Smooth muscle cell (in vitro differentiated cells): Measurements from ENCODE around the gene PRG2. TPM values are rescaled to one million over a fixed set of nuclear protein-coding genes. Genes with fewer than 3 reads are reported as not detected.

Experiments used
- DNase-seq: peaks from one replicate; lab custom pipeline; 2025; ENCODE audit not compliant: unreplicated experiment; lab: John Stamatoyannopoulos, UW
- H2AFZ ChIP-seq: fragments of 200-600 bp; sonication (generic); 2 replicates; pipeline ENCODE4 v1.6.0; 2016; ENCODE audit warnings: antibody characterized with exemption, low read depth, mild to moderate bottlenecking
- H3F3A ChIP-seq: fragments of 200-600 bp; sonication (generic); 2 replicates; pipeline ENCODE4 v1.6.0; 2017; ENCODE audit warnings: antibody characterized with exemption, low read depth
- H3K27ac ChIP-seq: fragments of 200-600 bp; sonication (generic); 2 replicates; pipeline ENCODE4 v1.5.1; 2016; ENCODE audit warnings: low read depth, mild to moderate bottlenecking
- H3K27me3 ChIP-seq: fragments of 200-600 bp; sonication (generic); 2 replicates; pipeline ENCODE4 v1.6.1; 2016; ENCODE audit warnings: low read depth, mild to moderate bottlenecking
- H3K36me3 ChIP-seq: fragments of 200-600 bp; sonication (generic); 2 replicates; pipeline ENCODE4 v1.5.1; 2016; ENCODE audit warnings: low read depth
- H3K4me1 ChIP-seq: fragments of 200-600 bp; sonication (generic); 2 replicates; pipeline ENCODE4 v1.5.1; 2016; ENCODE audit warnings: low read depth
- H3K4me2 ChIP-seq: fragments of 200-600 bp; sonication (generic); 2 replicates; pipeline ENCODE4 v1.6.0; 2016; ENCODE audit warnings: mild to moderate bottlenecking
- H3K4me3 ChIP-seq: fragments of 200-600 bp; sonication (generic); 2 replicates; pipeline ENCODE4 v1.5.1; 2016; ENCODE audit warnings: mild to moderate bottlenecking
- H3K79me2 ChIP-seq: fragments of 200-600 bp; sonication (generic); 2 replicates; pipeline ENCODE4 v1.6.0; 2016; ENCODE audit warnings: low read depth, mild to moderate bottlenecking
- H3K9ac ChIP-seq: fragments of 200-600 bp; sonication (generic); 2 replicates; pipeline ENCODE4 v1.6.0; 2016; ENCODE audit warnings: low read depth
- H3K9me3 ChIP-seq: fragments of 200-600 bp; sonication (generic); replicated peaks from 2 replicates; pipeline ENCODE4 v1.5.1; 2016; ENCODE audit warnings: low read depth
- H4K20me1 ChIP-seq: fragments of 200-600 bp; sonication (generic); 2 replicates; pipeline ENCODE4 v1.6.0; 2016; ENCODE audit warnings: low read depth
- CTCF ChIP-seq: fragments of 200-600 bp; sonication (generic); IDR thresholded peaks from 2 replicates; pipeline ENCODE4 v1.5.1; 2017; ENCODE audit warnings: borderline replicate concordance, mild to moderate bottlenecking, antibody characterized with exemption; ENCODE audit not compliant: insufficient read depth, poor library complexity, severe bottlenecking
- WGBS: methylation state at CpG from one replicate; pipeline ENCODE4 v1.1.7; 2016; ENCODE audit warnings: low lambda C conversion rate; 5-methylcytosine and 5-hydroxymethylcytosine counted together
- polyA plus RNA-seq: library from polyadenylated mRNA; unstranded; fragments of >200 nt; fragmentation: Nextera tagmentation; extraction: Ambion mirVana; gene quantifications from 2 replicates; pipeline ENCODE4 v1.2.1, GENCODE V29; 2016
- total RNA-seq: library from RNA; depleted of rRNA; stranded (reverse); fragments of >200 nt; gene quantifications from 2 replicates; pipeline ENCODE4 v1.2.3, GENCODE V29; 2014

PRG2 gene, protein sequence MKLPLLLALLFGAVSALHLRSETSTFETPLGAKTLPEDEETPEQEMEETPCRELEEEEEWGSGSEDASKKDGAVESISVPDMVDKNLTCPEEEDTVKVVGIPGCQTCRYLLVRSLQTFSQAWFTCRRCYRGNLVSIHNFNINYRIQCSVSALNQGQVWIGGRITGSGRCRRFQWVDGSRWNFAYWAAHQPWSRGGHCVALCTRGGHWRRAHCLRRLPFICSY
- total RNA-seq (not detected in 2 replicates), polyA plus RNA-seq (not detected in 2 replicates)

GRCh38 chr11:57390535-57390934 lies at the start of gene PRG2:
Gene PRG2, minus strand, starts transcription at chr11:57390650. Its CDS starts 706 bp downstream, at chr11:57389944.
- peaks cover 48% of the 10 kb centered on the region for H3K27me3 ChIP-seq
- no peak for TF ChIP-seq CTCF
- H3K4me2 ChIP-seq, result no peak within 1 kb of the TSS
- no peak within 1 kb of the TSS for H3K4me3 ChIP-seq
- DNase-seq, result no peak
- H3K9ac ChIP-seq, result no peak within 1 kb of the TSS
- no peaks in the 10 kb centered on the region for H3K79me2 ChIP-seq
- H3K4me1 ChIP-seq, result no peaks in the 10 kb centered on the region
- no peak within 1 kb of the TSS for H2AFZ ChIP-seq
- H4K20me1 ChIP-seq, result no peaks in the 10 kb centered on the region
- H3F3A ChIP-seq, result no peaks in the 10 kb centered on the region
- H3K36me3 ChIP-seq, result no peaks in the 10 kb centered on the region
- WGBS, result 56% methylated on average over 2 of the region's 2 CpGs
- no peaks in the 10 kb centered on the region for H3K9me3 ChIP-seq
- no peak within 1 kb of the TSS for H3K27ac ChIP-seq

DNA sequence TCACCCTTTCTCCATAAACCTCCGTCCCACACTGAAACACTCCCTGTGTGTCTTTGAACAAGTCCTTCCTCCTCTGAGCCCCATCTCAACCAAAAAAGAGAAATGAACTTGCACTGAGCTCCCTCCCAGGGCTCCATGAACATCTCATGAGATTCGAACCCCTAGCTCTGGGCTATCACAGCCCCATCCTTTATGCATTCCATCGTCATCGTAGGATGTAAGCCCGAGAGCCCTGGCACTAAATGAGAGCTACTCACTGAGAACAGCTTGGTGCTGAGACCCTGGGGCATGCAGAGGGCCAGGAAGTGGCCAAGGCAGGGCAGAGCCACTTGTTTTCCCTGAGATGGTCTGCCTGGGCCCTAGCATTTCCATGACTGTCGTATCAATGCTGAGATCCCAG lies 49.3 kb upstream of the PRG2 start:
- WGBS, result 77% methylated on average over 6 of the region's 6 CpGs
- no peak overlapping the region for H3K4me2 ChIP-seq
- H3K9ac ChIP-seq, result no peak overlapping the region
- no peak overlapping the region for H3K4me3 ChIP-seq
- H3K4me1 ChIP-seq, result no peaks in the 10 kb centered on the region
- no peaks in the 10 kb centered on the region for H3F3A ChIP-seq
- no peaks in the 10 kb centered on the region for H3K9me3 ChIP-seq
- no peak for TF ChIP-seq CTCF
- H3K27ac ChIP-seq, result no peak overlapping the region
- H4K20me1 ChIP-seq, result no peaks in the 10 kb centered on the region
- no peaks in the 10 kb centered on the region for H3K79me2 ChIP-seq
- no peak for DNase-seq
- no peak overlapping the region for H2AFZ ChIP-seq
- no peaks in the 10 kb centered on the region for H3K27me3 ChIP-seq
- no peaks in the 10 kb centered on the region for H3K36me3 ChIP-seq

GRCh38 chr11:57438345-57439285 lies 48.2 kb upstream of the PRG2 start:
- Histone ChIP-seq H3K9ac (no peak overlapping the region), H3K27me3 (no peaks in the 10 kb centered on the region), H2AFZ (no peak overlapping the region), H3K9me3 (no peaks in the 10 kb centered on the region), H3K27ac (no peak overlapping the region), H4K20me1 (no peaks in the 10 kb centered on the region), H3K79me2 (no peaks in the 10 kb centered on the region), H3K4me3 (no peak overlapping the region), H3K4me1 (peaks cover 4% of the 10 kb centered on the region), H3K4me2 (no peak overlapping the region), H3K36me3 (no peaks in the 10 kb centered on the region), H3F3A (peaks cover 10% of the 10 kb centered on the region)
- TF ChIP-seq CTCF, result no peak
- DNase-seq, result no peak
- WGBS, result 92% methylated on average over 12 of the region's 12 CpGs
